Amygdala (tissue), 56 donors: Measurements from ENCODE around the gene CFL2.
"Not testable (repeated sequence)": the region's sequence is repeated elsewhere in the genome, so short reads cannot be mapped to it uniquely, and the experiment has no call there.

Source experiments
- DNase-seq, 56 donors: peaks; one replicate each; lab custom pipeline; 2025; lab: John Stamatoyannopoulos, UW

CFL2 gene

GRCh38 chr14:34714320-34715126, at the start of gene CFL2:
Gene CFL2 (minus strand): TSS chr14:34714593. CDS start chr14:34714540, 53 bp downstream.
- DNase-seq = peak; percentile 33 to 95 (median 84)

DNA sequence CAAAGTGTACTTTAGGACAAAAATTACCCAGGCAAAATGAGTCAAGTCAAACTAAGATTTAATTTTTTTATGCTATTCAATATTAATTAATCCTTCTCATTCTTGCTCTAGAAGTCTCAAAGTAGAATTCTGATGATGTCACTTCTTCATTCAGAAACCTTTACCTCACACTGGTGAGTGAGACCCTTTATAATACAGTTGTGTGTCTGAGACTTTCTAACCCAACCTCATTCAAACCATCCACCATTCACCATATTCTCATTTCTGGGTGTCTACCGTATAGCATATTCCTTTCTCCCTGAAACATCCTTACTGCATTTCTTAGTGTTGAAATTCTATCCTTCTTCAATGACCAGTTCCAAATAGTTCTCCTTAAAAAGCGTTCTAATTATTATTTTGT, 40.8 kb upstream of the CFL2 start:
- no peak for DNase-seq

DNA sequence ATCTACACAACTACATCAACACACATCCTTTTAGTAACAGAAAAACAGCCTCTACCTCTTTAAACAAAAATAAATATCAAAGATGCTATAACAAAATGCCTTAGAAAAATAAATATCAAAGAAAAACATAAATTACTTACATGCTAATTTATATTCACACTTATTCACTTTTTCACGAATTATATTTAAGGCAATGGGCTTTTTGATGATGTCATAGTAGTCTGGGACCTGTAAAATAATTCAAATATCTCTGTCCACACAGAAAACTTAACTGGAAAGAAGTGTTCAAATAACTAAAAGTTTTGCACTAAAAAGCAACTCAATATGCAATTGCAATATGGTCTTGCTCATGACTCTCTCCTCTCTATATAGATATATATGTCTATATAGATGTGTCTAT, 40.3 kb upstream of the CFL2 start:
- no peak for DNase-seq

- no peak for DNase-seq
Measured at GRCh38 chr14:34750670-34751069, 36.3 kb upstream of the CFL2 start.

DNA sequence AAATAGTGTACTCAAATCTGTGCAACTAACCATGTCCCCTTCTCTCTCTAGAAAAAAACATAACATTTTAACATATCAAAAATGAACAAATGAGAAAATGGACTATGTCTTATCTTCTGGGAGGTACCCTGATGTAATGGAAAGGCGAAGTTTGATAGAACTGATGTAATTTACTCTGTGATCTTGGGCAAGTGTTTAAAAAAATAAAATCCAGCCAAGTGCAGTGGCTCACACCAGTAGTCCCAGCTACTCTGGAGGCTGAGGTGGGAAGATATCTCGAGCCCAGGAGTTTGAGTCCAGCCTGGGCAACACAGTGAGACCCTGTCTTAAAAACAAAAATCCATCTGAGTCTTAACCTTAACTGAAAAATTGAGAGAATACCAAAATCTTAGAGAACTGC, 35.8 kb upstream of the CFL2 start:
- DNase-seq = no peak

- no peak for DNase-seq
Measured at GRCh38 chr14:34749408-34749807, 35.0 kb upstream of the CFL2 start.

- no peak for DNase-seq
Measured at GRCh38 chr14:34742270-34743115, 28.1 kb upstream of the CFL2 start.

GRCh38 chr14:34741840-34742239, 27.4 kb upstream of the CFL2 start:
- no peak for DNase-seq

DNA sequence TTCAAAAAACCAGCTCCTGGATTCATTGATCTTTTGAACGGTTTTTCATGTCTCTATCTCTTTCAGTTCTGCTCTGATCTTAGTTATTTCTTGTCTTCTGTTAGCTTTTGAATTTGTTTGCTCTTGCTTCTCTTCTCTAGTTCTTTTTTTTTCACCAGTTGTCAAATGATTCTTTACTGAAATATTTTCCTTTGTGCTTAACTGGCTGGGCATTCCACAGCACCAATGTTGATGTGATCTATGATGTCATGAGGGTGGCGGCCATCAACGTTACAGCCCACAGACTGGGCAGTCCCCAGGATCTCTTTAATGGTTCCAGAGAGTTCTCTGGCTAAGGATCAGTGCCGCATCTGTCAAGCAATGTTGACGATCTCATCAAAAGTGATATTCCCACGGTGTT, 25.7 kb upstream of the CFL2 start:
- not testable (repeated sequence) for DNase-seq

DNA sequence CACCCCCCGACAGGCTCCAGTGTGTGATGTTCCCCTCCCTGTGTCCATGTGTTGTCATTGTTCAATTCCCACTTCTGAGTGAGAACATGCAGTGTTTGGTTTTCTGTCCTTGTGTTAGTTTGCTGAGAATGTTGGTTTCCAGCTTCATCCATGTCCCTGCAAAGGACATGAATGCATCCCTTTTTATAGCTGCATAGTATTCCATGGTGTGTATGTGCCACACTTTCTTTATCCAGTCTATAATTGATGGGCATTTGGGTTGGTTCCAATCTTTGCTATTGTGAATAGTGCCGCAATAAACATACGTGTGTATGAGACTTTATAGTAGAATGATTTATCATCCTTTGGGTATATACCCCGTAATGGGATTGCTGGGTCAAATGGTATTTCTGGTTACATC, 22.7 kb upstream of the CFL2 start:
- DNase-seq = not testable (repeated sequence)

GRCh38 chr14:34733245-34733644, 18.9 kb upstream of the CFL2 start:
- no peak for DNase-seq

DNA sequence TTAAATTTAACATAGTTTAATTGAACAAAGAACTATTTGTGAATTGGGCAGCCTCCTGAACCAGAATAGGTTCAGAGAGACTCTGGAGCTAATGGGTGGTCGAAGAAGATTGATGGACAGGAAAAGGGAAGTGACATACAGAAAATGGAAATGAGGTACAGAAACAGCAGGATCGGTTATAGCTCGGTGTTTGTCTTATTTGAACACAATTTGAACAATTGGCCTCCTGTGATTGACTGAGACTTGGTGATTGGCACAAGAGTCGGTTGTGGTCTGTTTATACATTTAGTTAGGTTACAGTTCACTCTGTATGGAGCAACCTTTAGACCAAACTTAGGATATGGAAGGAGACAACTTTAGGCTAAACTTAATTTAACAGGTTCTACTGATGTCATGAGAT, 18.4 kb upstream of the CFL2 start:
- DNase-seq = no peak

DNA sequence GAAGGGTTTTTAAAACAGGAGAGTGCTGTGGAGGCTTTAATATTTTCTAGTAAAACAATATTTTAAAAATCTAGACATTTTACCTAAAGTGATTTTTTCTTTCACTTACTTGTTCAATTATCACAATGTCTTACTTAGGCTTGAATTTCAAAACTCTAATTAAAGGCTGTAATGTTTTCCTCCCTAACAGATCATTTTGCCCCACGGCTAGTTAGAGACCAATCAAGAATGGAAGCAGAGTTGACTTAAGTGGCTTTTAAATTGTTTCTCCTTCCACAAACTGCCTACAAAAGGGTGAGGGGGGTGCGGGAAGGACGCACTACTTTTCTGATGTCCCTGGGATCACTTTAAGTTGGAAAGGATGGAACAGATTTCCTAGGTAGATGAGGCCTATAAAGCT, 9.5 kb upstream of the CFL2 start:
- DNase-seq = no peak

GRCh38 chr14:34722723-34723545, 8.5 kb upstream of the CFL2 start:
- DNase-seq = peak in 37 of 56 donors; percentile 3 to 79 (median 24)

DNA sequence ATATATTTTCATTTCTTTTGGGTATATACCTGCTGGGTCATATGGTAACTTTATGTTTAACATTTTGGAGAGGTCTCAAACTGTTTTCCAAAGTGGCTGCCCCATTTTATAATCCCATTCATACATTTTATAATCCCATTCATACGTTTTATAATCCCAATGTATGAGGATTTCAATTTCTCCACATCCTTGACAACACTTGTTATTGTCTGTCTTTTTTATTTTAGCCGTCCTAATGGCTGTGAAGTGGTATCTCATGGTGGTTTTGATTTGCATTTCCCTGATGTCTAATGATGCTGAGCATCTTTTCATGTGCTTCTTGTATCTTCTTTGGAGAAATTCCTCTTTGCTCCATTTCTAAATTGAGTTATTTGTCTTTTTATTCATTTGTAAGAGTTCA, 6.7 kb upstream of the CFL2 start:
- no peak for DNase-seq

DNA sequence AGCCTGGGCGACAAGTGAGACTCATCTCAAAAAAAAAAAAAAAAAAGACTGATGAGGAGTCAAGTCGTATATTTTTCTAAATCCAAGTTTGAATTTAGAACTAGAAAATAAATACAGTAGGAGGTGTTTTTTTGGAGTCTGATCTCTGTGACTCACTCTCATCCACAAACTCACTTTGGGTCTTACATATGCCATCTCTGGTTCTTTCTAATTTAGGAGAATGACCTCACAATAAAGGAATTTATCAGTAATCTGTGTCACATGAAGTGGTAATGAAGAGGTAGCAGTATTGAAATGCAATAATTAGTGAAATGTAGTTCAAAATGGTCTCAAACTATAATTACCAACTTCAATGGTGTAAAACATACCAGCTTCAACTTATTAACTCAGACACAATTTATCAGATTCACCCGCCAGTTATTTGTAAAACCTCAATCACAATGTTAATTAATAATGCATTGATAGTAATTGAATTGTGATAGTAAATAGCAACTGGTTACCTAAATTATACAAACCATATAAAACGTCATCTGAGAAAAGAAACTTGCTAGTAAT, 4.4 kb upstream of the CFL2 start:
- no peak for DNase-seq

GRCh38 chr14:34715127-34715863, 902 bp upstream of the CFL2 start:
- DNase-seq = peak in 1 of 56 donors; percentile 7

- peak in 21 of 56 donors; percentile 7 to 67 (median 34) for DNase-seq
Measured at GRCh38 chr14:34713681-34714319, 593 bp downstream of the CFL2 start.

GRCh38 chr14:34713122-34713680, 1.2 kb downstream of the CFL2 start:
- DNase-seq = no peak
